A549 (cell line): ENCODE data around the gene MYRFL.

Experiments
- BCL3 ChIP-seq: fragments of >200 bp; sonication (Bioruptor Twin); formaldehyde crosslinking; IDR thresholded peaks from 3 replicates; pipeline ENCODE4 v1.6.1; 2016
- CEBPB ChIP-seq, 2 experiments: fragments of >200 bp in 1 of 2; sonication (Bioruptor Twin) in 1 of 2; formaldehyde crosslinking in 1 of 2; IDR thresholded peaks; 2 replicates each; pipeline ENCODE4 v1.6.1; 2012 to 2016
- CHD2 ChIP-seq: fragments of 150-350 bp; IDR thresholded peaks from 2 replicates; pipeline ENCODE4 v1.6.1; 2014; ENCODE audit warnings: low read length; ENCODE audit not compliant: partially characterized antibody
- CTCF ChIP-seq: fragments of >200 bp; sonication (Bioruptor Twin); formaldehyde crosslinking; IDR thresholded peaks from 3 replicates; pipeline ENCODE4 v1.5.1; 2016
- HOXB13 ChIP-seq: fragments of 250-450 bp; sonication (Bioruptor Pico); IDR thresholded peaks from 2 replicates; pipeline ENCODE4 v1.5.0; 2020; ENCODE audit warnings: low read depth, mild to moderate bottlenecking, moderate library complexity
- NR3C1 ChIP-seq: fragments of >200 bp; sonication (Bioruptor Twin); formaldehyde crosslinking; IDR thresholded peaks from 3 replicates; pipeline ENCODE4 v1.6.1; 2017
- RAD21 ChIP-seq, 2 experiments: fragments of >200 bp in 1 of 2; sonication (Bioruptor Twin) in 1 of 2; formaldehyde crosslinking in 1 of 2; IDR thresholded peaks in 1 of 2; conservative IDR thresholded peaks in 1 of 2; 2 replicates in 1 of 2; 3 replicates in 1 of 2; pipeline ENCODE4 v1.6.1; 2012 to 2018; ENCODE audit warnings: inconsistent platforms in 1 of 2
- RCOR1 ChIP-seq: fragments of 150-350 bp; IDR thresholded peaks from 2 replicates; pipeline ENCODE4 v1.6.1; 2014; ENCODE audit warnings: antibody characterized with exemption, low read length, low read depth

- no peak for TF ChIP-seq NR3C1
- no peak for TF ChIP-seq CTCF
- no peak for TF ChIP-seq CHD2
- TF ChIP-seq HOXB13 (CRISPR knock-in tag), result no peak
- no peak for TF ChIP-seq RCOR1
- no peak for TF ChIP-seq RAD21 (conservative IDR thresholded peaks at IDR 0.05 in 1 of 2, IDR thresholded peaks at IDR 0.05 in 1 of 2)
- TF ChIP-seq CEBPB (IDR thresholded peaks at IDR 0.05), result no peak
- no peak for TF ChIP-seq BCL3
Observed at GRCh38 chr12:69816082-69816481, 8.9 kb upstream of the MYRFL start.
